OCI-LY1 (cell line): ENCODE data around the gene DEPDC5.

Experiments used
- CTCF ChIP-seq: fragments of 200-600 bp; sonication (generic), shearing (Covaris generic); IDR thresholded peaks from 2 replicates; pipeline ENCODE4 v1.5.1; 2017; ENCODE audit warnings: mild to moderate bottlenecking, antibody characterized with exemption, low read length, moderate library complexity, mixed read lengths
- EZH2 ChIP-seq: fragments of 200-600 bp; sonication (generic), shearing (Covaris generic); IDR thresholded peaks from 2 replicates; pipeline ENCODE4 v1.8.0; 2017; ENCODE audit warnings: borderline replicate concordance, mixed run types, mild to moderate bottlenecking, antibody characterized with exemption, low read length, moderate library complexity, mixed read lengths

- no peak for TF ChIP-seq CTCF
- no peak for TF ChIP-seq EZH2
Observed at GRCh38 chr22:31881865-31882264, 128.0 kb downstream of the DEPDC5 start.
